NOMO-1 (cell line): ENCODE measurements around the gene IL19.
"Not testable (repeated sequence)": the region's sequence is repeated elsewhere in the genome, so short reads cannot be mapped to it uniquely, and the experiment has no call there.

Experiments
- DNase-seq, 2 experiments: peaks; one replicate each; lab custom pipeline; 2025; ENCODE audit not compliant: unreplicated experiment in 2 of 2; lab: John Stamatoyannopoulos, UW

Gene IL19

DNA sequence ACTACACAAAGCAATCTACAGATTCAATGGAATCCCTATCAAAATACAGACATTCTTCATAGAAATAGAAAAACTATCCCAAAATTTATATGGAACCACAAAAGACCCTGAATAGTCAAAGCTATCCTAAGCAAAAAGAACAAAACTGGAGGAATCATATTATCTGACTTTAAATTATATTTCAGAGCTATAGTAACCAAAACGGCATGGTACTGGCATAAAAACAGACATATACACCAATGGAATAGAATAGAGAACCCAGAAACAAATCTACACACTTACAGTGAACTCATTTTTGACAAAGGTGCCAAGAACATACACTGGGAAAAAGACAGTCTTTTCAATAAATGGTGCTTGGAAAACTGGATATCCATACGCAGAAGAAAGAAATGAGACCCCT is 82.1 kb downstream of the IL19 start:
- not testable (repeated sequence) for DNase-seq

DNA sequence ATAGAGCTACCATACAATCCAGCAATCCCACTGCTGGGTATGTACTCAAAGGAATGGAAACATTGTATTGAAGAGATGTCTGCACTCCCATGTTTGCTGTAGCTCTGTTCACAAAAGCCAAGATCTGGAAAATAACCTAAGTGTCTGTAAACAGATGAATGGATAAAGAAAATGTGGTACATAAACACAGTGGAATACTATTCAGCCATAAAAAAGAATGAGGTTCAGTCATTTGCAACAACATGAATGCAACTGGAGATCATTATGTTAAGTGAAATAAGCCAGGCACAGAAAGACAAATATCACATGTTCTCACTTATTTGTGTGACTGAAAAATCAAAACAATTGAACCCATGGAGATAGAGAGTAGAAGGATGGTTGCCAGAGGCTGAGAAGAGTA is 83.1 kb downstream of the IL19 start:
- not testable (repeated sequence) for DNase-seq

- no peak for DNase-seq
Observed at GRCh38 chr1:206854401-206855129, 84.0 kb downstream of the IL19 start.

DNA sequence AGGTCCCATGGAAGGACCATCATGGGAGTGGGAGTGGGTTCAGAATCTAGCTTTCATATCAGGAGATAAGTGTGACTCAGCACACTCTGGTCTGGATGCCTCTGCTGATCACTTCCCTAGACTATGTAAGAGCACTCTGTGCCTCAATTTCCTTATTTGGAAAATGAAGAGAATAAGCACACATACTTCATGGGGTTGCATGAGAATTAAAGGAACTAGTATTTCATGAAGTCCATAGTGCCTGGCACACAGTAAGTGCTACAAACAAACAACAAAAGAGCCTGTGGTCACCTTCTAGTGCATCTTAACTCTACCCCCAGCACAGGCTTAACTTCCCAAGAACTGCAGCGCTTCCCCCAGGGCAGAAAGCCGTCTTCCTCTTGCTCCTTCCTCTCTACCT is 85.3 kb downstream of the IL19 start:
- no peak for DNase-seq

DNA sequence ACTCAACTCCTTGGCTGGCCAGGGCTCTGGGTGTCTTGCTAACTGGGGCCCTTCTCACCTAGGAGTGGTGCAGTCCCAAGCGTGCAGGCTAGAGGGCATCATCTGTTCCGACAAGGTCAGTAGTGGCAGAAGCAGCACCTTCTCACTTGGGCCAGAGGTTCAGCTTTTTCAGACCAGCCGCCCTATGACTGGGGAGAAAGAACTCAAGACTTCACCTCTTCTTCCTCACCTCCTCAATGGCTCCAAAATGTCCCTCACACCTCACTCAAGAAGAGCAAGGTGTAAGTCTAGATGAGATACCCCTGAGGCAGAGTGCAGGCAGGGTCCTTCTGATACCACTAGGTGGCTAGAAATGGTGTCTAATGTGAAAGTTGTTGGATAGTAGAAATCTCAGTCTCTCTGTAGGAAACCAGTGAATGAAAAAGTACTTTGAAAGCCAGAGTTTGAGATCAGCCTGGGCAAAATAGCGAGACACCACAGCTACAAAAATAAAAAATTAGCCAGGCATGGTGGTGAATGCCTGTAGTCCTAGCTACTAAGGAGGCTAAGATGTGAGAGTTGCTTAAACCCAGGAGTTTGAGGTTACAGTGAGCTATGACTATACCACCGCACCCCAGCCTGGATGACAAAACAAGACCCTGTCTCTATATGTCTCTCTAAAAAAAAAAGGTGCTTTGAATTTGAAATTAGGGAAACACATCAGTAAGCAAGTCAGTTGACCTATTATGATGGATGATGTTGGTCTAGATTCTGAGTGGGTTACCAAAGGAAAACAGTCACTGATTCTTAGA is 86.3 kb downstream of the IL19 start:
- DNase-seq: no peak

DNA sequence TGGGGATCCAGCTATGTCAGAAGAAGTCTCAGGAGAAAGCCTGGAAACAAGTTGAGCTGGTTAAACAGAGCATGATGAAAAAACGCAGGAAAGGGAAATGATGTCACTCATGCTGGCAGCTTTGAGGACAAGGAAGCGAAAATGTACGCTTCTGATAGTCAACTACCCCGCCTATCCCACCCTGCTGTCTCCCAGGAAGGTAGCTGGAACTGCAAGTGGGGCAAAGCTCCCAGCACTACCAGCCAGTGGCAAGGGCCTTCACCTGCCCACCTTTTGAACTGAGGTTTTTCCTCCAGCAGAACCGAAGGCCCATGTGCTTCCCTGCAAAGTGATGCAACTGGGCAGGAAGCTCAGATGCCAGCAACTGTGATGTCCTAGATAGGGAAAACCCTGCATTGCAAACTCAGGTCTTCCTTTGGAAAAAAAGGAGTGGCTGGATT is 88.5 kb downstream of the IL19 start:
- peak in 1 of 2 experiments; percentile 4 for DNase-seq

GRCh38 chr1:206860165-206860564 is 89.6 kb downstream of the IL19 start:
- no peak for DNase-seq

DNA sequence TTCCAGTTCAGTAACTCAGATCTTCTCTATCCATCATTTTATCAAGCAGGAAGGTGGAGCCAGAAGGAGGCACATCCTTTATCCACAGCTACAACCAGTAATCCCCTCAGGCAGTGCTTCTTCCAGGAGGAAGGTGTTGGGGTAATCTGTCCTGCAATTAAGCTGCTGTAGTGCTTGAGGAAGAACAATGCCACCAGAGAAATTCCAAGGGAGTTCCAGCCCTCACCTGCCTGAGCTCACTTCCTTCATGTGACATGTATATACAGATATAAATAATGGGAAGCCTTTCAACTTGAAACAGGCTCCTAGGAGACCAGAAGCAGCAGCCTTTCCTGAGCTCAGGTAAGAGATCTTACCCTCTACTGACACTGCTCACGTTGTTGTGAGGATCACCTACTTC is 92.7 kb downstream of the IL19 start:
- no peak for DNase-seq

DNA sequence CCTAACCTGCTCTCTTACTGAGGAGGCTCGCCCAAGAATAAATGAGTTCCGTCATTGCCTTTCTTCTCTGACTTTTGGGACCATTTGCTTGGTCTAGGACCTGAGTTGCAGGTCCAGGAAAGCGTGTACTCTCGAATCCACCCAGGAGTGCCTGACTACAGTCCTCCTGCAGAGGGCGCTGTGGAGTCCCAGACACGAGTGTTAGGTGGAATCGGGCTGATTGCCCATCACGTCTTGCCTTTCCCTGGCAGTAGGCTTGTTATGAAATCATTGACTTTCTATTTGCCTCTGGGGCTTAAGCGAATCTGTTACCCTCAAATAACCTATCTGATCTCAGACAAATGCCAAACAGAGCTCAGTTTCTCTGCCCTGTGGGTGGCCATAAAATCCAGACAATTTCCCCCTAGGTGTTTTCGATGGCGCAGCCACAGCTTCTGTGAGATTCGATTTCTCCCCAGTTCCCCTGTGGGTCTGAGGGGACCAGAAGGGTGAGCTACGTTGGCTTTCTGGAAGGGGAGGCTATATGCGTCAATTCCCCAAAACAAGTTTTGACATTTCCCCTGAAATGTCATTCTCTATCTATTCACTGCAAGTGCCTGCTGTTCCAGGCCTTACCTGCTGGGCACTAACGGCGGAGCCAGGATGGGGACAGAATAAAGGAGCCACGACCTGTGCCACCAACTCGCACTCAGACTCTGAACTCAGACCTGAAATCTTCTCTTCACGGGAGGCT is 94.5 kb downstream of the IL19 start, which contains the start of gene IL20:
TSS of gene IL20 (plus strand) at position 685 of the 733 bp plus-strand sequence. CDS start 230 bp downstream, outside the sequence.
- peak; percentile 63 to 67 for DNase-seq

GRCh38 chr1:206866062-206866461 is 95.5 kb downstream of the IL19 start:
- DNase-seq: no peak

DNA sequence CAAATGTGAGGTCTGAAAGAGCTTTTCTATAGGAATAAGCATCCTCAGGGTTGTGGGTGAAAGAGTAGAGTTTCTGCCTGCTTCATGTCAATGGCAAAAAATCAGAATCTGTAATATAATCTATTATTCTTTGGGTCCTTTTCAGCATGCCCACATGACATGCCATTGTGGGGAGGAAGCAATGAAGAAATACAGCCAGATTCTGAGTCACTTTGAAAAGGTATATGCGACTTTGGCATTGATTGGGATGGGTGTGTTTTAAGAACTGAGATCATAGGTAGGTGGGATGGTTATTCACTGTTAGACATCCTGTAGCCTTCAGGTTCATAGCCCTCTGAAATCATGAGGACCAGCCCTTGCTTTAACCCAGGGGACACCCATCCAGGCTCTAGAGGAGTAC is 96.7 kb downstream of the IL19 start:
- no peak for DNase-seq

GRCh38 chr1:206867716-206868115 is 97.1 kb downstream of the IL19 start:
- no peak for DNase-seq

- DNase-seq: no peak
Observed at GRCh38 chr1:206868264-206868663, 97.7 kb downstream of the IL19 start.

GRCh38 chr1:206872139-206872538 is 101.6 kb downstream of the IL19 start:
- no peak for DNase-seq

DNA sequence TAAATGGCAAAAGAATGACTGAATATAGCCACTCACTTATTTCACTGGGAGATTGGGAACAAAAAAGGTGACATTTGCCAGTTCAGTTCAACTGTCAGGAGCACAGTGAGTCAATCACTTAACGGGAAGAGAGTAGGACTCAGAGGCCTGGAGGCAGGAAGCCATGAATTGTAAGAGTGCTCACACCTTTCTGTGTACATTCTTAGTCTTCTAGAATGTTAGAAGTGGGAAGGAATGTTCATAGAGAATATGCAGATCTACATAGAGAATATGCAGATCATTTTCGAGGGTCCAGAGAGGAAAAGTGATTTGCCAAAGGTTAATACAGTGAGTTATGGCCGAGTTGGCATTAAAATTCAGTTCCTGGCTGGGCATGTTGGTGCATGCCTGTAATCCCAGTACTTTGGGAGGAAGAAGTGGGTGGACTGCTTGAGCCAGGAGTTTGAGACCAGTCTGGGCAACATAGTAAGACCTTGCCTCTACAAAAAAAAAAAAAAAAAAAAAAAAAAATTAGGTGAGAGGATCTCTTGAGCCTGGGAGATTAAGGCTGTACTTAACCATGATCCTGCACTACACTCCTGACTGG is 103.1 kb downstream of the IL19 start:
- no peak for DNase-seq

- no peak for DNase-seq
Observed at GRCh38 chr1:206875752-206876377, 105.3 kb downstream of the IL19 start.

- DNase-seq: no peak
Observed at GRCh38 chr1:206878456-206878855, 107.9 kb downstream of the IL19 start.

DNA sequence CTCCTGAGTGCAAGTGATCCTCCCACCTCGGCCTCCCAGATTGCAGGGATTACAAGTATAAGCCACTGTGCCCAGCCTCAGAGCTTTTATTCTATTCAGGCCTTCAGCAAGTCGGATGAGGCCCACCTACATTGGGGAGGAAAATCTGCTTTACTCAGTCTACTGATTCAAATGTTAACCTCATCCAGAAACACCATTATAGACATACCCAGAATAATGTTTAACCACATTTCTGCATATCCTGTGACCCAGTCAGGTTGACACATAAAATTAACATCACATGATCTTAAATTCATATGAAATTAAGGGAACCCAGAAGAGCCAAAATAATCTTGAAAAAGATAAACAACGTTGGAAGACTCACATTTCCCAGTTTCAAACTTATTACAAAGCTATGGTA is 109.7 kb downstream of the IL19 start:
- no peak for DNase-seq

- no peak for DNase-seq
Observed at GRCh38 chr1:206882555-206882954, 112.0 kb downstream of the IL19 start.

GRCh38 chr1:206883160-206883559 is 112.6 kb downstream of the IL19 start:
- no peak for DNase-seq

- no peak for DNase-seq
Observed at GRCh38 chr1:206883876-206884275, 113.3 kb downstream of the IL19 start.
